GM19099 (cell line): Measurements from ENCODE around the gene UNC93B1.

Source experiments
- POLR2A ChIP-seq: IDR thresholded peaks from 3 replicates; pipeline ENCODE4 v1.6.1; 2011; ENCODE audit warnings: low read depth; ENCODE audit not compliant: insufficient read length; ENCODE audit errors: extremely low read depth

Gene UNC93B1

GRCh38 chr11:68033708-68034045 is 29.8 kb upstream of the UNC93B1 start:
- no peak for TF ChIP-seq POLR2A

- TF ChIP-seq POLR2A: no peak
These were observed 29.3 kb upstream of the UNC93B1 start for GRCh38 chr11:68032997-68033707.

GRCh38 chr11:68032003-68032402 is 28.1 kb upstream of the UNC93B1 start:
- TF ChIP-seq POLR2A: no peak

GRCh38 chr11:68031144-68031464 is 27.2 kb upstream of the UNC93B1 start:
- no peak for TF ChIP-seq POLR2A

- TF ChIP-seq POLR2A: peak; percentile 72
These were observed 26.6 kb upstream of the UNC93B1 start, which contains the start of gene NDUFS8 for GRCh38 chr11:68030318-68031143. Gene NDUFS8 (plus strand): TSS chr11:68030681. CDS start chr11:68032152, 1,471 bp downstream.

GRCh38 chr11:68028802-68029545 is 25.1 kb upstream of the UNC93B1 start:
- TF ChIP-seq POLR2A: no peak

- no peak for TF ChIP-seq POLR2A
These were observed 23.8 kb upstream of the UNC93B1 start for GRCh38 chr11:68027667-68028066.

GRCh38 chr11:68026391-68027105 is 22.7 kb upstream of the UNC93B1 start:
- TF ChIP-seq POLR2A: no peak

- TF ChIP-seq POLR2A: no peak
These were observed 21.1 kb upstream of the UNC93B1 start for GRCh38 chr11:68025047-68025446.

- TF ChIP-seq POLR2A: no peak
These were observed 20.6 kb upstream of the UNC93B1 start for GRCh38 chr11:68024508-68024907.

GRCh38 chr11:68022531-68022930 is 18.6 kb upstream of the UNC93B1 start:
- no peak for TF ChIP-seq POLR2A

GRCh38 chr11:68021167-68021787 is 17.4 kb upstream of the UNC93B1 start:
- no peak for TF ChIP-seq POLR2A

- no peak for TF ChIP-seq POLR2A
These were observed 16.7 kb upstream of the UNC93B1 start for GRCh38 chr11:68020575-68020974.

GRCh38 chr11:68019486-68019885 is 15.6 kb upstream of the UNC93B1 start:
- no peak for TF ChIP-seq POLR2A
